ACHN (cell line): ENCODE measurements around the gene HOMEZ.
"Not testable (repeated sequence)": the region's sequence is repeated elsewhere in the genome, so short reads cannot be mapped to it uniquely, and the experiment has no call there.

Experiments
- DNase-seq: peaks from one replicate; pipeline ENCODE4 v3.0.0-alpha.2; 2015
- in situ Hi-C: cut with HindIII; loops from 2 replicates; pipeline ENCODE4 v1.10.0; 2017; ENCODE audit warnings: low sequenced_read_pairs, low pct_ligation_motif_present, low pct_unique_long_range_greater_than_20kb

HOMEZ gene

DNA sequence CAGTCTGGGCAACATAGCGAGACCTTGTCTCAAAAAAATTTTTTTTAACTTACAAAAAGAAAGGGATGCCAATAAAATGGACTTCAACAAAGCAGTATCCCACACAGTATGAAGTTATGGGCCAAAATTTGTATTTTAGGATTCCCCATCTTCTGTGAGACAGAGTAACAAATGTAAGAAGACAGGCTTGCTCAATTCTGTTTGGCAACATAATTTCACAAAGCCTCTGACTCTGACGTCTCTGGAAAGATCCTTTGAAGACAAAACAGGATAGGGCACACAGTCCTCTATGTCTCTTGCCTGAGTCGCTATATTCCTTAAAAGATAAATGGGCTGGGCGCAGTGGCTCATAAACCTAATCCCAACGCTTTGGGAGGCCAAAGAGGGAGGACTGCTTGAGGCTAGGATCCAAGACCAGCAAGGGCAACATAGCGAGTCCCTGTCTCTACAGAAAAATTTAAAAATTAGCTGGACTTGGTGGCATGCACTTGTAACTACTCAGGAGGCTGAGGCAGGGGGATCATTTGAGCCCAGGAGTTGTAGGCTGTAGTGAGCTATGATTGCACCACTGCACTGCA is 1.1 kb upstream of the HOMEZ start:
- no peak for DNase-seq
- in situ Hi-C loops: no loop called here

DNA sequence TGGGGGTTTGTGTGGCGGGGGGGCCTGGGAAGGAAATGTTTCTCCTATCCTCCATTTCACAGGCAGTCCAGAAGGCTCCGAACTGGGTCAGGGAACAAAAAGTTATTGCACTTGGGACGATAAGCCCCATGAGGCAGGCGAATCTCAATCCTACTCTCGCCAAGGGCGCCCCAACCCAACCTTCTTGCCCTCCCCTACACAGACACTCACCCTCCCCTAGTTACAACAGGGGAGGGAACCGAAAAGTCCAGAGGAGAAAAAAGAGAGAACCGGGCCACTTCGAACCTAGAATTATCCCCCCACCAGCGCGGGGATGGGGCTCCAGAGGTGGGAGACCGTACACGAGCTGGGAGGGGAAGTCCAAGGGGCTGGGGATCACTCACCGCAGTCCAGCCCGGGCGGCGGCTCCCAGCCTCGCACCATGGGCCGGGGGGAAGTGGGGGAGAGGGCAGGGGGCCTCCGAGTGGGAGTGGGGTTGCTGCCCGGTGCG is 357 bp downstream of the HOMEZ start:
- DNase-seq: peak; percentile 18
- in situ Hi-C loops: no loop called here

DNA sequence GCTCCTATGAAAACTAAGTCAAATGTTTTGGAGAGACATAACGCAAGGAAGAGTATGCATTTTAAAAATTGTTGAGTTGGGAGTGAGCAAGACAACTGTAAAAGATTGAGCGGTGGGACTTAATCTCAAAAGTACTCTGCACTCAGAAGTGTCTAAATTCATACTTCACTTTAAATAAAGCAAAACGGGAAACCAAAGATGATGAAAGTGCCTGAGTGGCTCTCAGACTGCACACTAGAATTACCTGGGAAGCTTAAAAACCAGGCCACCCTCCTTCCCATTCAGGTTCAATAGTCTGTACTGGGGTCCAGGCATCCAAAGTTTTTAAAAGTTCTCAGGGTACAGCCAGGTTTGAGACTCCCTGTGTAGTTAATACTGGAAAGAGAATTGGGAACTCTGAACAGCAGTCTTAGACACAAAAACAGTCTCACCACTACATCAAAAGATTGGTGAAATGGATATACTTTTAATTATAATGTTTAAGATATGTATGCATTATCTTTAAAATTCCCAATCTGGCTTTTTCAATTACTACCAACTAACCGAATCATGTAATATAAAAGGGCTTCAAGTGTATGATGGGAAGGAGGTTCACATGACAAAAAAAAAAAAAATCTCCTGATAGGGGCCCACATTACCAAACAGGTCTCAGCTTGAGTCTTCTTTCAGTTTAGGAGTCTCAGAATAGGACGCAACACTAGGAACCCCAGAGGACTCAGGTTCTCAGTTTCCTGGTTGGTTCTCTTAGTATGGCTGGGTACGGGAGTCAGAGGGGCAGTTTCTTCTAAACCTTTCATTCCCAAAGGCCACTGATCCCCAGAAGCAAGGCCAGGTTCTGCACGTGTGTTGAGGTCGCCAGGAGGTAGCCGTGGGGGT is 1.0 kb downstream of the HOMEZ start:
- DNase-seq: peak; percentile 9
- in situ Hi-C loops: no loop called here

DNA sequence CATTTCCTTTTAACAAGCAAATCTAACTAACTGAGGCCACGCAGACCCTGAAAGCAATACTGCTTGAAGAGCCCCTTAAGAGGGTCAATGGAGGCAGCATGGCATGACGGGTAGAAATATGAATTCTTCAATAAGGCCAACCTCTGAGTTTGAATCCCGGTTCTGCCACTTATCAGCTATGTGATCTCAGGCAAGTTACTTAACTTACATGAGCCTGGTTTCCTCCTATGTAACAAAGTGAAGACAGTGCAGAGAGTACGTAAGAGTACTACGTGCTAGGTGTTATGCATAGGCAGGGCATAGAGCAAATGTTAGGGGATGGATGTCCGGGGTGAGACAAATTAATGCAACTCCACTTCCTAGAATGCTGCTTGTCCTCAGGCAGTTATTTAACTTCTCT is 4.7 kb downstream of the HOMEZ start:
- in situ Hi-C loops: no loop called here
- no peak for DNase-seq

DNA sequence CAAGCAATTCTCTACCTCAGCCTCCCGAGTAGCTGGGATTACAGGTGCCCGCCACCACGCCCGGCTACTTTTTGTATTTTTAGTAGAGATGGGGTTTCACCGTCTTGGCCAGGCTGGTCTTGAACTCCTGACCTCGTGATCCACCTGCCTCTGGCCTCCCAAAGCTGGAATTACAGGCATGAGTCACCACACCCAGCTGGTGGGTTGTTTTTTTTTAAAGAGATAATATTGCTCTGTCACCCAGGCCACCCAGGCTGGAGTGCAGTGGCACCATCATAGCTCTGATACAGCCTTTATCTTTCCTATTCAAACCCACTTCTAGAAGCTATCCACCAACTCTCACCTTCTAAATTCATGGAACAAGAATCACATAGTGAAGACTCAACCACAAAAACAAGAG is 8.0 kb downstream of the HOMEZ start:
- in situ Hi-C loops, DNase-seq: not testable (repeated sequence)

GRCh38 chr14:23277189-23277588 is 8.7 kb downstream of the HOMEZ start:
- in situ Hi-C loops: no loop called here
- no peak for DNase-seq

- in situ Hi-C loops: no loop called here
Observed at GRCh38 chr14:23275412-23275811, 10.5 kb downstream of the HOMEZ start.

DNA sequence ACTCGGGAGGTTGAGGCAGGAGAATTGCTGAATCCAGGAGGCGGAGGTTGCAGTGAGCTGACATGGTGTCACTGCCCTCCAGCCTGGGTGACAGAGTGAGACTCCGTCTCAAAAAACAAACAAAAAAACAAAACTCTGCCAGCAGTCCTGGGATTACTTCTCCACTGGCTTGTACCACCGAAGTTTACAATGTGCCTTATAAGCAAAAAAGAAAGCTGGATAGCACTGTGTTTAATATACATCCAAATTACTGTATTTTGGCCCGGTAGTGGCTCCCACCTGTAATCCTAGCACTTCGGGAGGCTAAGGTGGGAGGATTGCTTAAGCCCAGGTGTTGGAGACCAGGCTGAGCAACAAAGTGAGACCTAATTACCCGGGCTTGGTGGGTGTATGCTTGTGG is 16.7 kb downstream of the HOMEZ start:
- in situ Hi-C loops: no loop called here
- no peak for DNase-seq

More at GRCh38 chr14:23275412-23275811, 10.5 kb downstream of the HOMEZ start:
- no peak for DNase-seq

DNA sequence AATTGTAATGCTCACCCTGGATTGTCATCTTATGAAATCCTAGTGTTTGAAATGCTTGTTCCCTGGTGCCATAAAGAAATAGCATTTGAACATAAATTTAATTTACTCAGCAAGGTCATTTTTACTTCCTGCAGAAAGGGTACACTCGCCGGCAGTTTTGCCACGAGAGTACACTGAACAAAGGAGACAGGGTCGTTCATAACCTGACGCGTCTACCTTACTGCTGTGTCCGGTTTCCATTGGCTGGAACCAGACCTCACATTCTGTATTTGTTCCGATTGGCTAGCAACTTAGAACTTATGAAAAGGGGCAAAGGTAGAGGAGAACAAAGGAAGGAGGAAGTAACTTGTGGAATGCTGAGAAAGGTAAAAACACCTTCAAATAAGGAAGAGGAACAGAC is 25.1 kb downstream of the HOMEZ start:
- DNase-seq, in situ Hi-C loops: not testable (repeated sequence)

- DNase-seq: no peak
- in situ Hi-C loops: no loop called here
Observed at GRCh38 chr14:23259426-23259825, 26.5 kb downstream of the HOMEZ start.

DNA sequence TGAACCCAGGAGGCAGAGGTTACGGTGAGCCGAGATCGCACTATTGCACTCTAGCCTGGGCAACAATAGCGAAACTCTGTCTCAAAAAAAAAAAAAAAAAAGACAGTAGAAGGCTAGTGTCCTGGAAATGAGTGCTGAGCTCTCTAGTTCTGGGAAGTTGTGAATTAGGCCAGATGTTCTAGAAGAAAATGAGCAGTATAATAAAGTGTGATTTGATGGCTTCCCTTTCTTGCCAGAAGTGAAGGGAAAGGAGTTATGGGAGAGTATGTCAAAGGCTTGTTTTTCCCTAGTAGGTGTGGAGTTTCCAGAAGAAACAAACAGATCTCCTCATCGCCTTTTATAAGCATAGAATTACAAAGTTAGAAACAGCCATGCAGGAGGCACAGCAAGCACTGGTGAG is 27.7 kb downstream of the HOMEZ start:
- in situ Hi-C loops: no loop called here

GRCh38 chr14:23252420-23253333 is 33.3 kb downstream of the HOMEZ start:
- in situ Hi-C loops: no loop called here
- DNase-seq: no peak

More for the DNA sequence above, 27.7 kb downstream of the HOMEZ start:
- no peak for DNase-seq

GRCh38 chr14:23252006-23252405 is 33.9 kb downstream of the HOMEZ start:
- DNase-seq: no peak
- in situ Hi-C loops: no loop called here

DNA sequence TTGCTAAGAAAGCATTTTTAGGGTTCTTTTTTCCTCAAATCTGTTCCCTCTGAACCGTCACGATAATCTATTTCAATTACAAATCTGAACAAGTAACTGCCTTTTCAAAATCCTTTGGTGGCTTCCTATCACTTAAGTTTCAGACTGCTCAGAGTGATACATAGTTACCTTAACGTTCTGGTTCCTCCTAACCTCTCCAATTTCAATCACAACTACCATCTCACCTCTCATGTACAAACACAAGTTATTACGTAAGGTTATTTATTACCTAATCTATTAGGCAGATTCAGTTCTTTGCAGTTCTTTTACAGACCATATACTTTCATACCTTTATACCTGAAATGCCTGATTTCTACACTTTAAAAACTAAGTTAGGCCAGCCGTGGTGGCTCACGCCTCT is 36.1 kb downstream of the HOMEZ start:
- in situ Hi-C loops: no loop called here
- DNase-seq: no peak

GRCh38 chr14:23248601-23249000 is 37.3 kb downstream of the HOMEZ start:
- no peak for DNase-seq
- in situ Hi-C loops: no loop called here

DNA sequence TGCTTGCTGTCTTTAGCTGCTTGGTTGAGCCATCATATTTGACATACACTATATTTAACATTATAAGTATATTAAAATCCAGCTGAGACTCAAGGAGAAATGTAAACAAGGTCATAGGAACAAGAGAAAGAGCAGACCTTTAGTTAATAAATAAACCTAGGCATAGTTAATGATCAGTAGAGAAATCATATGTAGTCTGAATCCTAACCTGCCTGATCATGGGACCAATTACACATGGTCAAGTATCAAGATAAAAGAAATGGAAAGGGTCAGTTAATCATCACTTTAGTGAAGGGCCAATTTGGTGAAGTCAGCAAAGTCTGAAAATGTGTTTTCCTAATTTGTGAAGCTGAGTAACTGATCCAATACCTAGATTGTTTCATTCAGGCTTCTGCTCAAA is 40.6 kb downstream of the HOMEZ start:
- in situ Hi-C loops: no loop called here
- DNase-seq: peak; percentile 28

DNA sequence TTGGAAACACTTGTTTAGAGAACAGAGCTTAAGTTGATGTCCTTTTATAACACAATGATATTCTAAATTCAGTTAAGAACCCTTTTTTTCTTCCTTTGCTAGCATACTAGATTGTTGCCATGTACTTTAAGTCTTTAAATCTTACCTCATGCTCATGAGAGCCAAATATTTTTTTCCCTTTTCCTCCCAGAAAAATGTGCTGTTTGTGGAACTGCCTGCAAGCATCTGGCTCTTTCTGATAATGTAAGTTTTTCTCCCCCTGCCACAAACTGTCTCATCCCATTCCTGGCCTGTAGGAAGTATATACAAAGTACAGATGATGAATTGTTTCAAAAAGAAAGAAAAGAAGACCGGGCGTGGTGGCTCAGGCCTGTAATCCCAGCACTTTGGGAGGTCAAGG is 42.9 kb downstream of the HOMEZ start:
- in situ Hi-C loops: no loop called here
- no peak for DNase-seq

DNA sequence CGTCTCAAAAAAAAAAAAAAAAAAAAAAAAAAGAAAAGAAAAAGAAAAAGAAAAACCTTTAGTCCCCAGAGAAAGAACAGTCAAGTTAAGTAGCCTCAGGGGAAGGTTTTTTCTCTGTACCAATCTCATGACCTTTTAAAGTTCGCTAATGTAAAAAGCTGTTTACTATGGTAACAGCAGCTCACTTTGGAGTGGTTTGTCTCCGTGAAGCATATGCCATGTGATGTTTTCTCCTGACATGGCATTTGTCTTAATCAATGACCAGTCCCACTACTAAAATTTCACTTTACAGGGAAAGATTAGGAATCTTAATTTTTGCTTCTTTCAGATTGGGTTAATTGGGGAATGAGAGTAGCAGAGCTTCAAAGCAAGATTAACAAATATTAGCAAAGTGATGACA is 43.9 kb downstream of the HOMEZ start:
- in situ Hi-C loops: no loop called here

More for the DNA sequence above, 43.9 kb downstream of the HOMEZ start:
- DNase-seq: no peak
